Endodermal cell (in vitro differentiated cells): ENCODE data around the gene DENR. TPM values are rescaled to one million over a fixed set of nuclear protein-coding genes. Genes with fewer than 3 reads are reported as not detected.
"Not testable (repeated sequence)": the region's sequence is repeated elsewhere in the genome, so short reads cannot be mapped to it uniquely, and the experiment has no call there.

Experiments used
- DNase-seq: peaks from one replicate; pipeline ENCODE4 v3.0.0-alpha.2; 2017
- H3K27ac ChIP-seq: 2 replicates; pipeline ENCODE4 v1.5.1; 2013; ENCODE audit warnings: mild to moderate bottlenecking, low read depth, low read length, moderate library complexity
- H3K27me3 ChIP-seq: 2 replicates; pipeline ENCODE4 v1.6.1; 2013; ENCODE audit warnings: mild to moderate bottlenecking, low read length, moderate library complexity; ENCODE audit not compliant: insufficient read depth, control insufficient read depth, poor library complexity, severe bottlenecking
- H3K36me3 ChIP-seq: 2 replicates; pipeline ENCODE4 v1.7.0; 2013; ENCODE audit warnings: mild to moderate bottlenecking, low read length, moderate library complexity; ENCODE audit not compliant: control insufficient read depth, insufficient read depth
- H3K4me1 ChIP-seq: one replicate; pipeline ENCODE4 v1.7.0; 2013; ENCODE audit warnings: low read length; ENCODE audit not compliant: control insufficient read depth, insufficient read depth
- H3K4me3 ChIP-seq: 2 replicates; pipeline ENCODE4 v1.5.1; 2013; ENCODE audit warnings: mild to moderate bottlenecking, low read length, moderate library complexity
- H3K9ac ChIP-seq: 2 replicates; pipeline ENCODE4 v1.6.1; 2013; ENCODE audit warnings: mild to moderate bottlenecking, low read length, moderate library complexity; ENCODE audit not compliant: poor library complexity, severe bottlenecking; ENCODE audit errors: extremely low read depth
- H3K9me3 ChIP-seq: 2 replicates; pipeline ENCODE4 v1.6.1; 2013; ENCODE audit warnings: mild to moderate bottlenecking, low read length, moderate library complexity; ENCODE audit not compliant: control insufficient read depth
- H3K27ac Mint-ChIP-seq: 2 replicates; pipeline ENCODE4 v1.8.0; 2020; ENCODE audit warnings: mixed read lengths
- H3K27me3 Mint-ChIP-seq: 2 replicates; pipeline ENCODE4 v1.8.0; 2021; ENCODE audit warnings: mild to moderate bottlenecking, mixed read lengths; ENCODE audit not compliant: insufficient read depth
- H3K36me3 Mint-ChIP-seq: 2 replicates; pipeline ENCODE4 v1.8.0; 2020; ENCODE audit warnings: low read depth, mixed read lengths
- H3K4me1 Mint-ChIP-seq: 2 replicates; pipeline ENCODE4 v1.8.0; 2020; ENCODE audit warnings: mixed read lengths
- H3K4me3 Mint-ChIP-seq: 2 replicates; pipeline ENCODE4 v1.8.0; 2020; ENCODE audit warnings: mild to moderate bottlenecking, moderate library complexity, mixed read lengths
- H3K9me3 Mint-ChIP-seq: 2 replicates; pipeline ENCODE4 v1.8.0; 2020; ENCODE audit warnings: mild to moderate bottlenecking, mixed read lengths
- CTCF ChIP-seq: fragments of 200-600 bp; sonication (generic); conservative IDR thresholded peaks from 2 replicates; pipeline ENCODE4 v1.5.0; 2021; ENCODE audit warnings: antibody characterized with exemption, mild to moderate bottlenecking
- WGBS, 2 experiments: methylation state at CpG; one replicate each; pipeline versions ENCODE4 v1.1.5 to v1.1.7; 2013; ENCODE audit warnings: missing lambda C conversion rate in 2 of 2, mixed read lengths in 1 of 2; ENCODE audit not compliant: insufficient coverage in 1 of 2, insufficient read length in 1 of 2; 5-methylcytosine and 5-hydroxymethylcytosine counted together
- long read RNA-seq, 4 experiments: library from polyadenylated mRNA in 2 of 4; library from RNA in 1 of 4; library from capped mRNA in 1 of 4; stranded (forward) in 3 of 4; unstranded in 1 of 4; transcript quantifications; one replicate each; pipeline ENCODE4 v2.0.0, GENCODE V29; 2020 to 2021; ENCODE audit warnings: inconsistent platforms in 1 of 4
- polyA plus RNA-seq, 2 experiments: library from polyadenylated mRNA; stranded (reverse); fragments of 50-300 nt; gene quantifications; one replicate each; pipeline ENCODE4 v1.2.3, GENCODE V29; 2013
- total RNA-seq, 2 donors: library from RNA; stranded (reverse); fragmentation: NEBNext Ultra II Directional in 1 of 2; extraction: Animal tissue kit (Norgen Biotek cat#: 25700) in 1 of 2; gene quantifications; 2 replicates in 1 of 2; 3 replicates in 1 of 2; pipeline ENCODE4 v1.2.1, GENCODE V29; 2021

Gene DENR
- 10 to 100 TPM; 85.8 to 86.1 TPM for total RNA-seq
- polyA plus RNA-seq (2013, experiment 1 of 2): 48.9 TPM
- polyA plus RNA-seq (2013, experiment 2 of 2): 48.6 TPM
- long read RNA-seq, experiment 1, partial matches to known transcripts: 21 of 60 reads
- long read RNA-seq, experiment 1, other reads (novel, unspliced or antisense): 39 of 60 reads
- long read RNA-seq, experiment 2, partial matches to known transcripts: 8 of 24 reads
- long read RNA-seq, experiment 2, other reads (novel, unspliced or antisense): 16 of 24 reads
- long read RNA-seq, experiment 3, transcript DENR-203 (2 exons, 699 nt): major isoform, 6 of 29 reads
- long read RNA-seq, experiment 3, partial matches to known transcripts: 3 of 29 reads
- long read RNA-seq, experiment 3, other reads (novel, unspliced or antisense): 20 of 29 reads
- long read RNA-seq, experiment 4, partial matches to known transcripts: 5 of 13 reads
- long read RNA-seq, experiment 4, other reads (novel, unspliced or antisense): 5 of 13 reads

GRCh38 chr12:122752464-122753318 lies at the start of gene DENR:
DENR (plus strand) TSS chr12:122752824; CDS start chr12:122753702, 878 bp downstream.
- WGBS, 2 experiments: 0% methylated on average over 39 to 73 of the region's 73 CpGs
- H3K27ac Mint-ChIP-seq: peak within 1 kb of the TSS; percentile 98
- Histone ChIP-seq H3K27ac (peak within 1 kb of the TSS; percentile 71), H3K9ac (peak within 1 kb of the TSS; percentile 90), H3K4me3 (peak within 1 kb of the TSS; percentile 95), H3K4me1 (peaks cover 8% of the 10 kb centered on the region), H3K9me3 (no peaks in the 10 kb centered on the region), H3K27me3 (no peaks in the 10 kb centered on the region), H3K36me3 (peaks cover 41% of the 10 kb centered on the region)
- H3K36me3 Mint-ChIP-seq: peaks cover 38% of the 10 kb centered on the region
- H3K9me3 Mint-ChIP-seq: peaks cover 2% of the 10 kb centered on the region
- no peaks in the 10 kb centered on the region for H3K27me3 Mint-ChIP-seq
- peak; percentile 90 for TF ChIP-seq CTCF
- peak; percentile 100 for DNase-seq
- H3K4me3 Mint-ChIP-seq: peak within 1 kb of the TSS; percentile 97
- peaks cover 19% of the 10 kb centered on the region for H3K4me1 Mint-ChIP-seq

GRCh38 chr12:122702890-122703611 lies 49.6 kb upstream of the DENR start, which contains the start of gene HCAR2:
HCAR2 (minus strand) TSS chr12:122703357; CDS start chr12:122703283, 74 bp downstream.
- not testable (repeated sequence) for H3K4me3 Mint-ChIP-seq, H3K27me3 ChIP-seq, H3K4me3 ChIP-seq, H3K27ac ChIP-seq, H3K27me3 Mint-ChIP-seq, DNase-seq, H3K9me3 Mint-ChIP-seq, H3K27ac Mint-ChIP-seq, H3K4me1 Mint-ChIP-seq, H3K4me1 ChIP-seq, H3K9me3 ChIP-seq, H3K36me3 Mint-ChIP-seq, H3K9ac ChIP-seq, H3K36me3 ChIP-seq
- WGBS, 2 experiments: 96 to 97% methylated on average over 9 to 22 of the region's 22 CpGs

GRCh38 chr12:122703841-122704240 lies 48.8 kb upstream of the DENR start:
- H3K36me3 ChIP-seq, H3K4me3 Mint-ChIP-seq, H3K9me3 ChIP-seq, H3K27ac ChIP-seq, H3K27me3 Mint-ChIP-seq, H3K4me1 ChIP-seq, H3K27ac Mint-ChIP-seq, H3K4me3 ChIP-seq, H3K36me3 Mint-ChIP-seq, H3K9me3 Mint-ChIP-seq, H3K27me3 ChIP-seq, DNase-seq, H3K9ac ChIP-seq, H3K4me1 Mint-ChIP-seq: not testable (repeated sequence)
- no CpG with 5 or more reads among the region's 3 CpGs for WGBS, 2 experiments

GRCh38 chr12:122709287-122709686 lies 43.3 kb upstream of the DENR start:
- not testable (repeated sequence) for H3K4me1 ChIP-seq, H3K9ac ChIP-seq, H3K27ac ChIP-seq, H3K27me3 Mint-ChIP-seq, H3K27me3 ChIP-seq, H3K27ac Mint-ChIP-seq, H3K9me3 ChIP-seq, H3K4me3 Mint-ChIP-seq, H3K4me3 ChIP-seq, H3K9me3 Mint-ChIP-seq, H3K36me3 Mint-ChIP-seq, DNase-seq, H3K36me3 ChIP-seq, H3K4me1 Mint-ChIP-seq
- no CpG with 5 or more reads among the region's 3 CpGs for WGBS, 2 experiments

GRCh38 chr12:122710341-122710740 lies 42.3 kb upstream of the DENR start:
- DNase-seq, H3K9me3 ChIP-seq, H3K27me3 ChIP-seq, H3K4me3 Mint-ChIP-seq, H3K9ac ChIP-seq, H3K36me3 Mint-ChIP-seq, H3K9me3 Mint-ChIP-seq, H3K27ac Mint-ChIP-seq, H3K36me3 ChIP-seq, H3K4me1 Mint-ChIP-seq, H3K27me3 Mint-ChIP-seq, H3K4me1 ChIP-seq, H3K4me3 ChIP-seq, H3K27ac ChIP-seq: not testable (repeated sequence)
- WGBS, 2 experiments: 86 to 92% methylated on average over 2 of the region's 2 CpGs
